ENCODE data around the gene AGER.

DNA sequence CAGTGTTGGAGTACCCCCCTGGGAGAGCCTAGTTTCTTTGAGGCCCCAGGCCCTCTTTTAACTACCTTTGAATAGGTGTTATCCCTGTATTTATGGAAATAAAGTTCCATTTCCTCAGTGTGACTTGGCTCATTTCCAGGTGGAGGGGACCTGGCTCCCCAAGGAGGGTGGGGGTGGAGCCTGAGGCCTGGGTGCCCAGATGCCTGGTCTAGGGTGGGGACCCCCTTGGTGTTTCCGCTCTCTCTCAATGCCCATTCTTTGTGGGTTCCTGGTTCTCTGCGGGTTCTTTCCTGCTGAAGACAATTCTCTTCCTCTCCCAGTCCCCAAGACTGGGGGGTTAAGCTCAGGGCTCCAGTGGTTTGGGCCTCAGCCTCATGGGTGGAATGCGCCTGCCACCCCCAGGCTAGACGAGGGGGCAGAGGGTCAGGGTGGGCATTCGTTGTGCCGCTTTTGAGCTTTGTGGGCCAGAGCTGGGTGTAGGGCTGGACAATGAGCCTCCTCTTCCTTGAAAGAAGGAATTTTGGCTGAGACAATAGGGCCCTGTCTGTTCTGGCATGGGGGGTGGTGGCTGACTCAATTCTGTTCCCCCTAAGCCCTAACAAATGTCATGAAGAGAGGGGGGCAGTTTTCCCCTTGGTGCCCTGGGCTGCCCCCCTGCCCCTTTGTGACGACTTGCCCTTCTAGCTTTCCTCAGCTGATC, 20.3 kb downstream of the AGER start:
- TF ChIP-seq, protein P1, sequence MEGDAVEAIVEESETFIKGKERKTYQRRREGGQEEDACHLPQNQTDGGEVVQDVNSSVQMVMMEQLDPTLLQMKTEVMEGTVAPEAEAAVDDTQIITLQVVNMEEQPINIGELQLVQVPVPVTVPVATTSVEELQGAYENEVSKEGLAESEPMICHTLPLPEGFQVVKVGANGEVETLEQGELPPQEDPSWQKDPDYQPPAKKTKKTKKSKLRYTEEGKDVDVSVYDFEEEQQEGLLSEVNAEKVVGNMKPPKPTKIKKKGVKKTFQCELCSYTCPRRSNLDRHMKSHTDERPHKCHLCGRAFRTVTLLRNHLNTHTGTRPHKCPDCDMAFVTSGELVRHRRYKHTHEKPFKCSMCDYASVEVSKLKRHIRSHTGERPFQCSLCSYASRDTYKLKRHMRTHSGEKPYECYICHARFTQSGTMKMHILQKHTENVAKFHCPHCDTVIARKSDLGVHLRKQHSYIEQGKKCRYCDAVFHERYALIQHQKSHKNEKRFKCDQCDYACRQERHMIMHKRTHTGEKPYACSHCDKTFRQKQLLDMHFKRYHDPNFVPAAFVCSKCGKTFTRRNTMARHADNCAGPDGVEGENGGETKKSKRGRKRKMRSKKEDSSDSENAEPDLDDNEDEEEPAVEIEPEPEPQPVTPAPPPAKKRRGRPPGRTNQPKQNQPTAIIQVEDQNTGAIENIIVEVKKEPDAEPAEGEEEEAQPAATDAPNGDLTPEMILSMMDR (IDR thresholded peaks at IDR 0.05; ENCODE audit: extremely low read depth in 1 of 2, insufficient read depth in 1 of 2, low read depth in 1 of 2, low read length in 2 of 2) = no peak
- no peak for TF ChIP-seq POLR2AphosphoS5 (IDR thresholded peaks at IDR 0.05; ENCODE audit: insufficient read depth, low read depth, low read length)

All from endothelial cell of umbilical vein (primary cell).